HEK293 (cell line): ENCODE results near the gene LSM14B.

ENCODE experiments used
- BCL11B ChIP-seq: fragments of 450-650 bp; formaldehyde crosslinking; IDR thresholded peaks from 2 replicates; pipeline ENCODE4 v1.5.1; 2016; ENCODE audit warnings: low read depth, missing biosample characterization, missing genetic modification characterization
- KLF1 ChIP-seq: fragments of 450-650 bp; formaldehyde crosslinking; IDR thresholded peaks from 2 replicates; pipeline ENCODE4 v1.5.1; 2016; ENCODE audit warnings: missing biosample characterization, missing genetic modification characterization
- MYNN ChIP-seq: fragments of 450-650 bp; formaldehyde crosslinking; IDR thresholded peaks from 2 replicates; pipeline ENCODE4 v1.5.1; 2016; ENCODE audit warnings: missing biosample characterization, missing genetic modification characterization, borderline replicate concordance
- SETDB1 ChIP-seq: IDR thresholded peaks from one replicate; pipeline ENCODE4 v1.6.1; 2017; ENCODE audit warnings: mild to moderate bottlenecking, low read length, moderate library complexity, mixed read lengths; ENCODE audit not compliant: insufficient read length
- ZEB2 ChIP-seq: fragments of 450-650 bp; formaldehyde crosslinking; IDR thresholded peaks from 2 replicates; pipeline ENCODE4 v1.5.1; 2016; ENCODE audit warnings: missing biosample characterization, missing genetic modification characterization
- ZNF214 ChIP-seq: fragments of 450-650 bp; formaldehyde crosslinking; IDR thresholded peaks from 2 replicates; pipeline ENCODE4 v1.5.1; 2017; ENCODE audit warnings: missing biosample characterization, mild to moderate bottlenecking, missing genetic modification characterization, borderline replicate concordance
- ZNF221 ChIP-seq: fragments of 450-650 bp; formaldehyde crosslinking; IDR thresholded peaks from 2 replicates; pipeline ENCODE4 v1.5.1; 2017; ENCODE audit warnings: missing biosample characterization, missing genetic modification characterization, borderline replicate concordance
- ZNF223 ChIP-seq: fragments of 450-650 bp; formaldehyde crosslinking; IDR thresholded peaks from 2 replicates; pipeline ENCODE4 v1.5.1; 2016; ENCODE audit warnings: missing biosample characterization, missing genetic modification characterization
- ZNF266 ChIP-seq: fragments of 450-650 bp; formaldehyde crosslinking; IDR thresholded peaks from 2 replicates; pipeline ENCODE4 v1.5.1; 2016; ENCODE audit warnings: missing biosample characterization, missing genetic modification characterization, low read depth
- ZNF311 ChIP-seq: fragments of 450-650 bp; formaldehyde crosslinking; IDR thresholded peaks from 2 replicates; pipeline ENCODE4 v1.5.1; 2017; ENCODE audit warnings: missing biosample characterization, missing genetic modification characterization, borderline replicate concordance
- ZNF335 ChIP-seq: fragments of 450-650 bp; formaldehyde crosslinking; conservative IDR thresholded peaks from 2 replicates; pipeline ENCODE4 v1.5.1; 2016; ENCODE audit warnings: missing biosample characterization, missing genetic modification characterization
- ZNF416 ChIP-seq: fragments of 450-650 bp; formaldehyde crosslinking; IDR thresholded peaks from 2 replicates; pipeline ENCODE4 v1.5.1; 2016; ENCODE audit warnings: missing biosample characterization, missing genetic modification characterization
- ZNF423 ChIP-seq: fragments of 450-650 bp; formaldehyde crosslinking; IDR thresholded peaks from 2 replicates; pipeline ENCODE4 v1.5.1; 2016; ENCODE audit warnings: missing biosample characterization, missing genetic modification characterization
- ZNF426 ChIP-seq: fragments of 450-650 bp; formaldehyde crosslinking; IDR thresholded peaks from 2 replicates; pipeline ENCODE4 v1.5.1; 2017; ENCODE audit warnings: missing biosample characterization, missing genetic modification characterization, mild to moderate bottlenecking, inconsistent platforms, moderate library complexity
- ZNF610 ChIP-seq: fragments of 450-650 bp; formaldehyde crosslinking; IDR thresholded peaks from 2 replicates; pipeline ENCODE4 v1.5.1; 2016; ENCODE audit warnings: missing biosample characterization, missing genetic modification characterization, borderline replicate concordance
- ZNF621 ChIP-seq: fragments of 450-650 bp; formaldehyde crosslinking; IDR thresholded peaks from 2 replicates; pipeline ENCODE4 v1.5.1; 2017; ENCODE audit warnings: missing biosample characterization, missing genetic modification characterization
- ZNF707 ChIP-seq: fragments of 450-650 bp; formaldehyde crosslinking; IDR thresholded peaks from 2 replicates; pipeline ENCODE4 v1.5.1; 2016; ENCODE audit warnings: missing biosample characterization, missing genetic modification characterization
- ZNF747 ChIP-seq: fragments of 450-650 bp; formaldehyde crosslinking; IDR thresholded peaks from 2 replicates; pipeline ENCODE4 v1.5.1; 2016; ENCODE audit warnings: missing biosample characterization, missing genetic modification characterization
- ZNF76 ChIP-seq: fragments of 450-650 bp; formaldehyde crosslinking; IDR thresholded peaks from 2 replicates; pipeline ENCODE4; 2016; ENCODE audit warnings: low read depth, missing biosample characterization, missing genetic modification characterization, borderline replicate concordance
- ZNF776 ChIP-seq: fragments of 450-650 bp; formaldehyde crosslinking; IDR thresholded peaks from 2 replicates; pipeline ENCODE4 v1.5.0; 2017; ENCODE audit warnings: missing biosample characterization, missing genetic modification characterization, borderline replicate concordance
- ZNF785 ChIP-seq: fragments of 450-650 bp; formaldehyde crosslinking; IDR thresholded peaks from 2 replicates; pipeline ENCODE4 v1.5.1; 2016; ENCODE audit warnings: missing biosample characterization, missing genetic modification characterization
- TF ChIP-seq, protein P1 (sequence below): fragments of 450-650 bp; formaldehyde crosslinking; IDR thresholded peaks from 2 replicates; pipeline ENCODE4 v1.5.1; 2017; ENCODE audit warnings: missing biosample characterization, mild to moderate bottlenecking, missing genetic modification characterization, moderate library complexity
- TF ChIP-seq, protein P2 (sequence below): fragments of 450-650 bp; formaldehyde crosslinking; IDR thresholded peaks from 2 replicates; pipeline ENCODE4 v1.5.1; 2017; ENCODE audit warnings: missing biosample characterization, missing genetic modification characterization
- TF ChIP-seq, protein P3 (sequence below): fragments of 450-650 bp; formaldehyde crosslinking; IDR thresholded peaks from 2 replicates; pipeline ENCODE4 v1.5.1; 2016; ENCODE audit warnings: missing biosample characterization, missing genetic modification characterization
- TF ChIP-seq, protein P4 (sequence below): fragments of 450-650 bp; formaldehyde crosslinking; IDR thresholded peaks from 2 replicates; pipeline ENCODE4 v1.5.1; 2016; ENCODE audit warnings: missing biosample characterization, missing genetic modification characterization
- TF ChIP-seq, protein P5 (sequence below): fragments of 450-650 bp; formaldehyde crosslinking; IDR thresholded peaks from 2 replicates; pipeline ENCODE4 v1.5.1; 2016; ENCODE audit warnings: missing biosample characterization, missing genetic modification characterization

LSM14B gene

DNA sequence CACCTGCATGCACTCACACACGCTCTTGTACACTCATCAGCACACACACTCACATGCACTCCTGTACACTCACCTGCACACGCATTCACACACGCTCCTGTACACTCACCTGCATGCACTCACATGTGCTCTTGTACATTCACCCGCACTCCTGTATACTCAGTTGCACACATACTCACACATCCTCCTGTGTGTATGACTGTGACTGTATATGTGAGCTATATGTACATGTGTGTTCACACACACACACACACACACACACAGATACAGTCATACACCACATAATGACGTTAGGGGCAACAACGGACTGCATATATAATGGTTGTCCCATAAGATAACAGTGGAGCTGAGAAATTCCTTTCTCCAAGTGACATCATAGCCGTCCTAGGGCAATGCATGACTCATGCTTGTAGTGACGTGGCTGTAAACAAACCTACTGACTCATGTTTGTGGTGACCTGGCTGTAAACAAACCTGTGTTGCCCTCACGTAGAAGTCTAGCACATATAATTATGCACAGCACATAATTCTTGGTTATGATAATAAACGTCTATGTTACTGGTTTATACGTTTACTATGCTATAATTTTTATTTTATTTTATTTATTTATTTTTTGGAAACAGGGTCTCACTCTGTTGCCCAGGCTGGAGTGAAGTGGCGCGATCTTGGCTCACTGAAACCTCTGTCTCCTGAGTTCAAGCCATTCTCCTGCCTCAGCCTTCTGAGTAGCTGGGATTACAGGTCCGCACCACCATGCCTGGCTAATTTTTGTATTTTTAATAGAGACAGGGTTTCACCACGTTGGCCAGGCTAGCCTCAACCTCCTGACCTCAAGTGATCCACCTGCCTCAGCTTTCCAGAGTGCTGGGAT lies 33.8 kb upstream of the LSM14B start (continued):
- TF ChIP-seq ZNF76 (tag by site-specific recombination) (peak; percentile 35; the same call in 1 of the 2 replicates), ZEB2 (peak; percentile 94), ZNF610 (tag by site-specific recombination) (no peak), ZNF423 (tag by site-specific recombination) (no peak), ZNF266 (tag by site-specific recombination) (no peak), ZNF416 (tag by site-specific recombination) (no peak; the same call in 1 of the 2 replicates), BCL11B (tag by site-specific recombination) (no peak), ZNF311 (tag by site-specific recombination) (peak; percentile 57; the same call in 1 of the 2 replicates), ZNF785 (tag by site-specific recombination) (peak; percentile 87), MYNN (tag by site-specific recombination) (no peak), KLF1 (no peak), ZNF426 (no peak), ZNF621 (tag by site-specific recombination) (peak; percentile 90; the same call in 1 of the 2 replicates), ZNF223 (tag by site-specific recombination) (no peak), ZNF747 (tag by site-specific recombination) (no peak), SETDB1 (no peak), ZNF221 (tag by site-specific recombination) (no peak), ZNF214 (tag by site-specific recombination) (no peak), ZNF776 (no peak), ZNF335 (peak; percentile 46; the same call in 1 of the 2 replicates), ZNF707 (tag by site-specific recombination) (no peak)
- TF ChIP-seq, protein P1, sequence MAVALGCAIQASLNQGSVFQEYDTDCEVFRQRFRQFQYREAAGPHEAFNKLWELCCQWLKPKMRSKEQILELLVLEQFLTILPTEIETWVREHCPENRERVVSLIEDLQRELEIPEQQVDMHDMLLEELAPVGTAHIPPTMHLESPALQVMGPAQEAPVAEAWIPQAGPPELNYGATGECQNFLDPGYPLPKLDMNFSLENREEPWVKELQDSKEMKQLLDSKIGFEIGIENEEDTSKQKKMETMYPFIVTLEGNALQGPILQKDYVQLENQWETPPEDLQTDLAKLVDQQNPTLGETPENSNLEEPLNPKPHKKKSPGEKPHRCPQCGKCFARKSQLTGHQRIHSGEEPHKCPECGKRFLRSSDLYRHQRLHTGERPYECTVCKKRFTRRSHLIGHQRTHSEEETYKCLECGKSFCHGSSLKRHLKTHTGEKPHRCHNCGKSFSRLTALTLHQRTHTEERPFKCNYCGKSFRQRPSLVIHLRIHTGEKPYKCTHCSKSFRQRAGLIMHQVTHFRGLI (tag by site-specific recombination), result no peak
- TF ChIP-seq, protein P2, sequence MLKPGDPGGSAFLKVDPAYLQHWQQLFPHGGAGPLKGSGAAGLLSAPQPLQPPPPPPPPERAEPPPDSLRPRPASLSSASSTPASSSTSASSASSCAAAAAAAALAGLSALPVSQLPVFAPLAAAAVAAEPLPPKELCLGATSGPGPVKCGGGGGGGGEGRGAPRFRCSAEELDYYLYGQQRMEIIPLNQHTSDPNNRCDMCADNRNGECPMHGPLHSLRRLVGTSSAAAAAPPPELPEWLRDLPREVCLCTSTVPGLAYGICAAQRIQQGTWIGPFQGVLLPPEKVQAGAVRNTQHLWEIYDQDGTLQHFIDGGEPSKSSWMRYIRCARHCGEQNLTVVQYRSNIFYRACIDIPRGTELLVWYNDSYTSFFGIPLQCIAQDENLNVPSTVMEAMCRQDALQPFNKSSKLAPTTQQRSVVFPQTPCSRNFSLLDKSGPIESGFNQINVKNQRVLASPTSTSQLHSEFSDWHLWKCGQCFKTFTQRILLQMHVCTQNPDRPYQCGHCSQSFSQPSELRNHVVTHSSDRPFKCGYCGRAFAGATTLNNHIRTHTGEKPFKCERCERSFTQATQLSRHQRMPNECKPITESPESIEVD, result peak; percentile 60
- TF ChIP-seq, protein P3, sequence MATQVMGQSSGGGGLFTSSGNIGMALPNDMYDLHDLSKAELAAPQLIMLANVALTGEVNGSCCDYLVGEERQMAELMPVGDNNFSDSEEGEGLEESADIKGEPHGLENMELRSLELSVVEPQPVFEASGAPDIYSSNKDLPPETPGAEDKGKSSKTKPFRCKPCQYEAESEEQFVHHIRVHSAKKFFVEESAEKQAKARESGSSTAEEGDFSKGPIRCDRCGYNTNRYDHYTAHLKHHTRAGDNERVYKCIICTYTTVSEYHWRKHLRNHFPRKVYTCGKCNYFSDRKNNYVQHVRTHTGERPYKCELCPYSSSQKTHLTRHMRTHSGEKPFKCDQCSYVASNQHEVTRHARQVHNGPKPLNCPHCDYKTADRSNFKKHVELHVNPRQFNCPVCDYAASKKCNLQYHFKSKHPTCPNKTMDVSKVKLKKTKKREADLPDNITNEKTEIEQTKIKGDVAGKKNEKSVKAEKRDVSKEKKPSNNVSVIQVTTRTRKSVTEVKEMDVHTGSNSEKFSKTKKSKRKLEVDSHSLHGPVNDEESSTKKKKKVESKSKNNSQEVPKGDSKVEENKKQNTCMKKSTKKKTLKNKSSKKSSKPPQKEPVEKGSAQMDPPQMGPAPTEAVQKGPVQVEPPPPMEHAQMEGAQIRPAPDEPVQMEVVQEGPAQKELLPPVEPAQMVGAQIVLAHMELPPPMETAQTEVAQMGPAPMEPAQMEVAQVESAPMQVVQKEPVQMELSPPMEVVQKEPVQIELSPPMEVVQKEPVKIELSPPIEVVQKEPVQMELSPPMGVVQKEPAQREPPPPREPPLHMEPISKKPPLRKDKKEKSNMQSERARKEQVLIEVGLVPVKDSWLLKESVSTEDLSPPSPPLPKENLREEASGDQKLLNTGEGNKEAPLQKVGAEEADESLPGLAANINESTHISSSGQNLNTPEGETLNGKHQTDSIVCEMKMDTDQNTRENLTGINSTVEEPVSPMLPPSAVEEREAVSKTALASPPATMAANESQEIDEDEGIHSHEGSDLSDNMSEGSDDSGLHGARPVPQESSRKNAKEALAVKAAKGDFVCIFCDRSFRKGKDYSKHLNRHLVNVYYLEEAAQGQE, result no peak
- TF ChIP-seq, protein P4, sequence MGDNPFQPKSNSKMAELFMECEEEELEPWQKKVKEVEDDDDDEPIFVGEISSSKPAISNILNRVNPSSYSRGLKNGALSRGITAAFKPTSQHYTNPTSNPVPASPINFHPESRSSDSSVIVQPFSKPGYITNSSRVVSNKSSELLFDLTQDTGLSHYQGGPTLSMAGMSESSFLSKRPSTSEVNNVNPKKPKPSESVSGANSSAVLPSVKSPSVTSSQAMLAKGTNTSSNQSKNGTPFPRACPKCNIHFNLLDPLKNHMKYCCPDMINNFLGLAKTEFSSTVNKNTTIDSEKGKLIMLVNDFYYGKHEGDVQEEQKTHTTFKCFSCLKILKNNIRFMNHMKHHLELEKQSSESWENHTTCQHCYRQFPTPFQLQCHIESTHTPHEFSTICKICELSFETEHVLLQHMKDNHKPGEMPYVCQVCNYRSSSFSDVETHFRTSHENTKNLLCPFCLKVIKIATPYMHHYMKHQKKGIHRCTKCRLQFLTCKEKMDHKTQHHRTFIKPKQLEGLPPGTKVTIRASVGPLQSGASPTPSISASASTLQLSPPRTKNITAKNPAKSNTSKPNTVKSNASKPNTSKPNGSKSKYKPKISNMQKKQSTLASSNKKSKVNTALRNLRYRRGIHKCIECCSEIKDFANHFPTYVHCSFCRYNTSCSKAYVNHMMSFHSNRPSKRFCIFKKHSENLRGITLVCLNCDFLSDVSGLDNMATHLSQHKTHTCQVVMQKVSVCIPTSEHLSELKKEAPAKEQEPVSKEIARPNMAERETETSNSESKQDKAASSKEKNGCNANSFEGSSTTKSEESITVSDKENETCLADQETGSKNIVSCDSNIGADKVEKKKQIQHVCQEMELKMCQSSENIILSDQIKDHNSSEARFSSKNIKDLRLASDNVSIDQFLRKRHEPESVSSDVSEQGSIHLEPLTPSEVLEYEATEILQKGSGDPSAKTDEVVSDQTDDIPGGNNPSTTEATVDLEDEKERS, result peak; percentile 43; the same call in 1 of the 2 replicates
- TF ChIP-seq, protein P5, sequence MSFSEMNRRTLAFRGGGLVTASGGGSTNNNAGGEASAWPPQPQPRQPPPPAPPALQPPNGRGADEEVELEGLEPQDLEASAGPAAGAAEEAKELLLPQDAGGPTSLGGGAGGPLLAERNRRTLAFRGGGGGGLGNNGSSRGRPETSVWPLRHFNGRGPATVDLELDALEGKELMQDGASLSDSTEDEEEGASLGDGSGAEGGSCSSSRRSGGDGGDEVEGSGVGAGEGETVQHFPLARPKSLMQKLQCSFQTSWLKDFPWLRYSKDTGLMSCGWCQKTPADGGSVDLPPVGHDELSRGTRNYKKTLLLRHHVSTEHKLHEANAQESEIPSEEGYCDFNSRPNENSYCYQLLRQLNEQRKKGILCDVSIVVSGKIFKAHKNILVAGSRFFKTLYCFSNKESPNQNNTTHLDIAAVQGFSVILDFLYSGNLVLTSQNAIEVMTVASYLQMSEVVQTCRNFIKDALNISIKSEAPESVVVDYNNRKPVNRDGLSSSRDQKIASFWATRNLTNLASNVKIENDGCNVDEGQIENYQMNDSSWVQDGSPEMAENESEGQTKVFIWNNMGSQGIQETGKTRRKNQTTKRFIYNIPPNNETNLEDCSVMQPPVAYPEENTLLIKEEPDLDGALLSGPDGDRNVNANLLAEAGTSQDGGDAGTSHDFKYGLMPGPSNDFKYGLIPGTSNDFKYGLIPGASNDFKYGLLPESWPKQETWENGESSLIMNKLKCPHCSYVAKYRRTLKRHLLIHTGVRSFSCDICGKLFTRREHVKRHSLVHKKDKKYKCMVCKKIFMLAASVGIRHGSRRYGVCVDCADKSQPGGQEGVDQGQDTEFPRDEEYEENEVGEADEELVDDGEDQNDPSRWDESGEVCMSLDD (tag by site-specific recombination), result peak; percentile 78
